HG02678 (cell line): Measurements from ENCODE around the gene MAP3K20.
"Not testable (repeated sequence)": the region's sequence is repeated elsewhere in the genome, so short reads cannot be mapped to it uniquely, and the experiment has no call there.

Experiments used
- ATAC-seq: cut with Tn5 transposase; IDR thresholded peaks from one replicate; pipeline ENCODE4 v1.9.1; 2021; ENCODE audit warnings: mild to moderate bottlenecking, moderate library complexity; ENCODE audit not compliant: unreplicated experiment

Gene MAP3K20

GRCh38 chr2:173305303-173305702, 229.7 kb downstream of the MAP3K20 start:
- ATAC-seq = no peak

- ATAC-seq = peak; percentile 57
Observed at GRCh38 chr2:173307293-173307692, 231.6 kb downstream of the MAP3K20 start.

DNA sequence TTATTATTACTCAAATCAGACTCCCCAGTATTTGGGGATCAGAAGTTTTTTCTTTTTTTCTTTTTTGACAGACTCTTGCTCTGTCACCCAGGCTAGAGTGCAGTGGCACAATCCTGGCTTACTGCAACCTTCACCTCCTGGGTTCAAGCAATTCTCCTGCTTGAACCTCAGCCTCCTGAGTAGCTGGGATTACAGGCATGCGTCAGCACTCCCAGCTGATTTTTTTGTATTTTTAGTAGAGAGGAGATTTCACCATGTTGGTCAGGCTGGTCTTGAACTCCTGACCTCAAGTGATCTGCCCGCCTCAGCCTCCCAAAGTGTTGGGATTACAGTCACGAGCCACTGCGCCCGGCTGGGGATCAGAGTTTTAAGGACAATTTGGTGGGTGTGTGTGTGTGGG, 233.7 kb downstream of the MAP3K20 start:
- ATAC-seq = not testable (repeated sequence)

- no peak for ATAC-seq
Observed at GRCh38 chr2:173311844-173312606, 236.4 kb downstream of the MAP3K20 start.
